ENCODE results near the gene SNRPA1. TPM values are rescaled to one million over a fixed set of nuclear protein-coding genes. Genes with fewer than 3 reads are reported as not detected.

The SNRPA1 gene
- total and polyA plus RNA-seq, 2 donors (not counting 3 experiments of a cell fraction or from before 2014, with no cell fraction given), result 68.5 to 82.7 TPM

DNA sequence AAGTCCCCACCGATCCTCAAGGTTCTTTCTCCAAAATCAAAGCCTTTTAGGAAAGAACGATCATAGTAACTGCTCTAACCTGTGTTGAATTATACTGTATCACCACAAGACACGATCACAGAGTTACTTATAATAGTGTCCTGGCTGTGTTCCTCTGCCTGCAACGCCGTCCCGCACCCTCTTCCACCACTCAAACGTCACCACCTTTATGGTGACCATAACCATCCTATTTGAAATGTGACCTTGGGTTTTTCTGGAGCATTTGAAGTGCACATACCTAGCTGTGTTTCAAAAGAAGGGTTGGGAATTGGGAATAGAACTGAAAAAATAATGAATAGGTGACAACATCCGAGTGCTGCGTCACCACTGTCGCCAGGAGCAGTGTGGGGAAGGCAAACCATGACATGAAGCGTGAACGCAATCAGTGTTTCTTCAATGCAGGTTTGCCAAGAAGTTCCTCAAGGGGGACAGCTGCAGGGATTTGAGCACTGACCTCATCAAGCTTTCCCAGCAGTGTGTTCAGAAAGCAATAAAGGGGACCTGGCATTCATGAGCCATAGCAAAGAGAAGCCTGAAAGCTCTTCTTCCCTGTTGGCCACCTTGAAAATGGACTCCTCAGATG lies 17.0 kb downstream of the SNRPA1 start:
- Histone ChIP-seq H3K9me1 (replicated peaks; ENCODE audit: control insufficient read depth, extremely low read depth, insufficient read depth, low read length) (no peaks in the 10 kb centered on the region), H3K27me3 (ENCODE audit: control insufficient read depth in 2 of 2, insufficient read depth in 2 of 2, low read length in 2 of 2) (no peaks in the 10 kb centered on the region), H3K27ac (ENCODE audit: insufficient read depth, low read depth, low read length) (no peak overlapping the region), H3K4me2 (ENCODE audit: insufficient read depth, low read length) (peak overlapping the region; percentile 79), H3K9ac (replicated peaks; ENCODE audit: extremely low read depth, insufficient read depth, low read length) (no peak overlapping the region), H4K20me1 (replicated peaks; ENCODE audit: control insufficient read depth, extremely low read depth, insufficient read depth, low read length) (no peaks in the 10 kb centered on the region), H3K4me3 (replicated peaks in 1 of 3; ENCODE audit: insufficient read depth in 1 of 3, low read depth in 1 of 3, low read length in 3 of 3) (peak overlapping the region in 2 of 3 experiments; percentile 82 to 98), H3K9me3 (replicated peaks; ENCODE audit: control insufficient read depth, insufficient read depth, low read length) (no peaks in the 10 kb centered on the region), H3K4me1 (ENCODE audit: control insufficient read depth, extremely low read depth, insufficient read depth, low read length) (peaks cover 11% of the 10 kb centered on the region), H3K79me2 (ENCODE audit: control insufficient read depth, insufficient read depth, low read length) (peaks cover 19% of the 10 kb centered on the region), H2AFZ (ENCODE audit: low read depth, low read length) (peak overlapping the region; percentile 85), H3K36me3 (ENCODE audit: control insufficient read depth in 2 of 2, extremely low read depth in 1 of 2, insufficient read depth in 2 of 2, low read length in 2 of 2) (peaks cover 20 to 21% of the 10 kb centered on the region in 2 experiments)
- dilution Hi-C loops (cut with MboI; ENCODE audit: extremely low pct_ligation_motif_present, low sequenced_read_pairs), result no loop called here
- no TSS peak for BruUV-seq (replicated peaks)
- no peak for DNase-seq (ENCODE audit: low read depth, low spot score)
- intact Hi-C loops (cut with micrococcal nuclease), result loop anchor here (1.0 to 5.0 kb wide), 3 partner anchors 16 to 556 kb away; no protein-coding TSS in a partner anchor
- CTCF ChIA-PET, result interaction anchor here (0.9 to 1.8 kb wide), 3 partner anchors 11 to 364 kb away, joined by 3 to 13 read pairs (median 3); no protein-coding TSS in a partner anchor
- no peak for TF ChIP-seq GATA2 (IDR thresholded peaks at IDR 0.05; ENCODE audit: insufficient read depth, insufficient read length, low read depth, low read length)
- POLR2A ChIA-PET, result no interaction called here
- FAIRE-seq, result no peak

DNA sequence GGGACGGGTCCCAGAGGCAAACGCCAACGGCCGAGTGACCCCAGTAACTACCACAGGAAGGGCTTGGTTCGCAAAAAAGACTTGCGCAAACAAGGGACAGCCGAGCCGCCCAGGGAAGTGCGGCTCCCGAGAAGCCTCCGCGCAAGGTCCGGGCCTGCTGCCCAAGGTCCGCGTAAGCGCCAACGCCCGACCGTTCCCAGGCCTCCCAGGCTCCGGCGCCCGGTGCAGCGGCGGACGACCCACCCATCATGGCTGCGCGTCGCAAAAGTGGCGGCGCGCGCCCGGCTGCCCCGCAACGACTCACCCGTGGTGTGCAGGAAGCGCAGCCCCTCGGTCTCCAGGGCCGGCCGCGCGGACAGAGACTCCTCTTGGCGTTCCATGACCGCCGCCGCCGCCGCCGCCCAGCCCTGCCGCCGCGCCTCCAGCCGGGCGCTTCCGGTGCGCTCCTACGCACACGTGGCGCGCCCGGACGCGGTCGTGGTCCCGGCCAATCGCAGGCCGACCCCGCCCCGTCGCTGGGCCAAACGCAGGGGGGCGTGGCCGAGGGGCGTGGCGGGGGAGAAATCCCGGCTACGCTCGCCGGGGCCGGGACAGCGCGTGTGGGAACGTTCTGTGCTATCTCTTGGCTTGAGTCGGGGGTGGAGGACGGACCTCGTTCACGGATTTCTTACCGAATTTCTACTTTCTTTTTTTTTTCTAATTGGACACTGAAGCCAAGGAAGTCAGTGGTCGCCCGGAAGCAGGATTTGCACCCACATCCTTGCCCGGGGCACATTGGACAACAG lies 17.8 kb downstream of the SNRPA1 start, which contains the start of gene SELENOS:
TSS of gene SELENOS (minus strand) at position 448 of the 785 bp plus-strand sequence. CDS start at position 380, 68 bp downstream.
- Histone ChIP-seq H3K27me3 (ENCODE audit: control insufficient read depth in 2 of 2, insufficient read depth in 2 of 2, low read length in 2 of 2) (no peaks in the 10 kb centered on the region), H3K9me1 (replicated peaks; ENCODE audit: control insufficient read depth, extremely low read depth, insufficient read depth, low read length) (no peaks in the 10 kb centered on the region), H3K9me3 (replicated peaks; ENCODE audit: control insufficient read depth, insufficient read depth, low read length) (no peaks in the 10 kb centered on the region), H3K79me2 (ENCODE audit: control insufficient read depth, insufficient read depth, low read length) (peaks cover 19% of the 10 kb centered on the region), H4K20me1 (replicated peaks; ENCODE audit: control insufficient read depth, extremely low read depth, insufficient read depth, low read length) (no peaks in the 10 kb centered on the region), H3K27ac (ENCODE audit: insufficient read depth, low read depth, low read length) (peak within 1 kb of the TSS; percentile 75), H3K4me2 (ENCODE audit: insufficient read depth, low read length) (peak within 1 kb of the TSS; percentile 81), H2AFZ (ENCODE audit: low read depth, low read length) (peak within 1 kb of the TSS; percentile 85), H3K36me3 (ENCODE audit: control insufficient read depth in 2 of 2, extremely low read depth in 1 of 2, insufficient read depth in 2 of 2, low read length in 2 of 2) (peaks cover 24 to 26% of the 10 kb centered on the region in 2 experiments), H3K4me1 (ENCODE audit: control insufficient read depth, extremely low read depth, insufficient read depth, low read length) (peaks cover 11% of the 10 kb centered on the region), H3K9ac (replicated peaks; ENCODE audit: extremely low read depth, insufficient read depth, low read length) (peak within 1 kb of the TSS; percentile 82), H3K4me3 (replicated peaks in 1 of 3; ENCODE audit: insufficient read depth in 1 of 3, low read depth in 1 of 3, low read length in 3 of 3) (peak within 1 kb of the TSS; percentile 63 to 98 (median 82))
- POLR2A ChIA-PET, result no interaction called here
- TF ChIP-seq, protein P1, sequence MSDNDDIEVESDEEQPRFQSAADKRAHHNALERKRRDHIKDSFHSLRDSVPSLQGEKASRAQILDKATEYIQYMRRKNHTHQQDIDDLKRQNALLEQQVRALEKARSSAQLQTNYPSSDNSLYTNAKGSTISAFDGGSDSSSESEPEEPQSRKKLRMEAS (IDR thresholded peaks at IDR 0.05; ENCODE audit: insufficient read depth, insufficient read length), result peak; percentile 73
- TF ChIP-seq POLR2A (IDR thresholded peaks at IDR 0.05; ENCODE audit: low read depth, low read length), result peak; percentile 44
- TF ChIP-seq POLR2AphosphoS5 (IDR thresholded peaks at IDR 0.05; ENCODE audit: insufficient read depth, low read depth, low read length), result peak; percentile 84
- TF ChIP-seq EZH2 (IDR thresholded peaks at IDR 0.05; ENCODE audit: borderline replicate concordance, low read depth, low read length, severe bottlenecking), result no peak
- intact Hi-C loops (cut with micrococcal nuclease) (loop anchor here (1.0 to 5.0 kb wide), 3 partner anchors 17 to 555 kb away; no protein-coding TSS in a partner anchor), dilution Hi-C loops (cut with MboI; ENCODE audit: extremely low pct_ligation_motif_present, low sequenced_read_pairs) (no loop called here)
- TSS peak; percentile 62 for BruUV-seq (replicated peaks)
- CTCF ChIA-PET, result interaction anchor here (0.9 to 1.8 kb wide), 5 partner anchors 12 to 365 kb away, joined by 3 to 13 read pairs (median 3); no protein-coding TSS in a partner anchor
- DNase-seq (ENCODE audit: low read depth, low spot score) (peak; percentile 89), FAIRE-seq (peak; percentile 59)

Data from endothelial cell of umbilical vein (primary cell).